Heart right ventricle (tissue), 16 donors: ENCODE results near the gene GTF2IRD1. TPM values are rescaled to one million over a fixed set of nuclear protein-coding genes. Genes with fewer than 3 reads are reported as not detected.

ENCODE experiments used
- ATAC-seq, 8 donors: fragments of 200-7000 bp; cut with Tn5 transposase; one replicate each; pipeline ENCODE4 v1.9.1; 2020; ENCODE audit warnings: mild to moderate bottlenecking in 8 of 8, moderate library complexity in 8 of 8, moderate number of reproducible peaks in 1 of 8
- DNase-seq, 2 donors: peaks; one replicate each; pipeline ENCODE4 v3.0.0-alpha.2; 2020
- H3K27ac ChIP-seq, 10 donors: fragments of 200-600 bp; sonication (generic) in 2 of 10; one replicate each; pipeline versions ENCODE4 v1.5.0 to v1.8.0; 2020 to 2022; ENCODE audit warnings: mild to moderate bottlenecking in 3 of 10
- H3K27me3 ChIP-seq, 7 donors: fragments of 200-600 bp; one replicate each; pipeline ENCODE4 v1.8.0; 2021 to 2022; ENCODE audit warnings: mild to moderate bottlenecking in 2 of 7
- H3K36me3 ChIP-seq, 9 donors: fragments of 200-600 bp; sonication (generic) in 1 of 9; one replicate each; pipeline versions ENCODE4 v1.5.0 to v1.8.0; 2020 to 2022; ENCODE audit warnings: mild to moderate bottlenecking in 2 of 9
- H3K4me1 ChIP-seq, 9 donors: fragments of 200-600 bp; sonication (generic) in 1 of 9; one replicate each; pipeline versions ENCODE4 v1.5.0 to v1.8.0; 2020 to 2022; ENCODE audit warnings: mild to moderate bottlenecking in 4 of 9
- H3K4me3 ChIP-seq, 10 donors: fragments of 200-600 bp; sonication (generic) in 2 of 10; one replicate each; pipeline versions ENCODE4 v1.5.0 to v1.8.0; 2020 to 2022; ENCODE audit warnings: mild to moderate bottlenecking in 7 of 10, moderate library complexity in 2 of 10
- H3K9me3 ChIP-seq, 11 donors: fragments of 200-600 bp in 10 of 11; sonication (generic) in 2 of 11; one replicate each; pipeline versions ENCODE4 v1.5.0 to v1.8.0; 2013 to 2022; ENCODE audit warnings: mild to moderate bottlenecking in 2 of 11, control low read depth in 1 of 11, moderate library complexity in 1 of 11
- WGBS, 2 donors: extraction: QIAGEN DNeasy Blood & Tissue Kit; methylation state at CpG; one replicate each; pipeline ENCODE4 v1.1.7; 2013; ENCODE audit warnings: inconsistent platforms in 1 of 2; 5-methylcytosine and 5-hydroxymethylcytosine counted together
- intact Hi-C, 10 donors: fragments of 100-400 bp; cut with DNase I; formaldehyde crosslinking; loops; one replicate each; pipeline versions ENCODE4 v1.11.1 to v1.14.2; 2022
- polyA plus RNA-seq, 2 donors: library from polyadenylated mRNA; stranded (reverse); fragments of 200-250 nt; gene quantifications; one replicate each; pipeline ENCODE4 v1.2.3, GENCODE V29; 2013
- total RNA-seq, 10 donors: library from RNA; stranded (reverse); fragmentation: NEBNext Ultra II Directional in 3 of 10; extraction: Animal tissue kit (Norgen Biotek cat#: 25700) in 3 of 10; gene quantifications; one replicate each; pipeline versions ENCODE4 v1.2.1 to v1.2.4, GENCODE V29; 2021 to 2023
- TF ChIP-seq, protein P1 (sequence below), 9 donors: fragments of 200-600 bp; sonication (generic) in 2 of 9; IDR thresholded peaks; one replicate each; pipeline versions ENCODE4 v1.5.0 to v1.8.0; 2021 to 2022; ENCODE audit warnings: antibody characterized with exemption in 9 of 9, mild to moderate bottlenecking in 5 of 9, moderate library complexity in 1 of 9
- donor health status: Arrhythmogenic right ventricular cardiomyopathy.
- donor health status: ischemic (EF 13 %, LVEDD 7.1; RV severe dilation, severe dysfunction).
- donor health status: healthy with polysubstance abuse.
- donor health status: DM: no; HTN: yes; CAD: no.
- donor health status: DM: no; HTN: no; CAD: no.
- donor health status: ischemic (EF 25% LVEDD 6.9; RV normal size, moderate dysfunction).
- donor health status: ischemic (EF 25% LVEDD 5.7; RV mildly dilated, moderate dysfunction).
- donor health status: healthy.
- donor health status: DM: yes; HTN: yes; CAD: no.
- donor health status: Ischemic cardiomyopathy.
- donor health status: ischemic (EF 35%, LVEDD 5.7; RV mildly dilated, moderate dysfunction).
- donor health status: nonischemic (EF 11% LVEDD 7.7; RV severe dilation, severe dysfunction).
- donor health status: DM: yes; HTN: yes; CAD: no.
- donor health status: PGD.
- donor health status: ischemic (EF 29% LVEDD 5.4; RV normal size, mild dysfunction).
- donor health status: nonischemic (EF 23%, LVEDD 6.1; RV moderate dilation, normal function).

Gene GTF2IRD1
- total and polyA plus RNA-seq, 12 donors = 11.7 to 36.6 (median 18.0) TPM

DNA sequence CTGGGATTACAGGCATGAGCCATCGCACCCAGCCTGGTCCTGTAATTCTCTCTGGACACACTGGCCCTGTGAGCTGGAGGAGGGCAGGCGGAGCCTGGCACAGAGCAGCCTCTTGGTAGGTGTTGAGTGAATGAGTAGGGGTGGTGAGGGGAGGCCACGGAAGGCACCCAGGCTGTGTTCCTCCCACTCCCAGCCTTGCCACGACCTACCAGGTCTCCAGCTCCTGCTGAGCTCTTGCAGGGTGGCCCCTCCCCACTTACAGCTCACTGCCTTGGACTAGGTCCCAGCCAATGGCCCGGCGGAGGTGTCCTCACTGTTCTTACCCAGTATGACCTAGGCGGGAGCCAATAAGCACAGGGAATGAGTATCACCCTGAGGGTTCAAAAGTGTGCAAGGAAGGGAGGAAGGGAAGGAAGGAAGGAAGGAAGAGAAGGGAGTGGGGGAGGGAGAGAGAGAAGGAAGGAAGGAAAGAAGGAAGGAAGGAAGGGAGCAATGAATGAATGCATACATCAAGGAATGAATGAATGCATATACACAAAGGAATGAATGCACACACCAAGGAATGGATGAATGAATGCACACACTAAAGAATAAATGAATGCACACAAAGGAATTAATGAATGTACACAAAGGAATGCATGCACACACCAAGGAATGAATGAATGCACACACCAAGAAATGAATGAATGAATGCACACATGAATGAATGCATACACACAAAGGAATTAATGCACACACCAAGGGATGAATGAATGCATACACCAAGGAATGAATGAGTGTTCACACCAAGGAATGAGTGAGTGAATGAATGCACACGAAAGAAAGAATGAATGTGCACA lies 45.5 kb downstream of the GTF2IRD1 start:
- intact Hi-C loops = loop anchor here in 1 of 10 donors (5.0 kb wide), 1 partner anchor 58 kb away; no protein-coding TSS in a partner anchor
- DNase-seq (peak; percentile 29 to 55), ATAC-seq (peak in 7 of 8 donors; percentile 27 to 81 (median 41))
- Histone ChIP-seq H3K36me3 (no peaks in the 10 kb centered on the region), H3K27me3 (no peaks in the 10 kb centered on the region), H3K27ac (no peak overlapping the region), H3K4me3 (no peak overlapping the region), H3K4me1 (peaks cover 0 to 42% (median 9%) of the 10 kb centered on the region in 9 donors), H3K9me3 (no peaks in the 10 kb centered on the region)
- WGBS, 2 donors = 47 to 66% methylated on average over 8 of the region's 8 CpGs
- TF ChIP-seq, protein P1, sequence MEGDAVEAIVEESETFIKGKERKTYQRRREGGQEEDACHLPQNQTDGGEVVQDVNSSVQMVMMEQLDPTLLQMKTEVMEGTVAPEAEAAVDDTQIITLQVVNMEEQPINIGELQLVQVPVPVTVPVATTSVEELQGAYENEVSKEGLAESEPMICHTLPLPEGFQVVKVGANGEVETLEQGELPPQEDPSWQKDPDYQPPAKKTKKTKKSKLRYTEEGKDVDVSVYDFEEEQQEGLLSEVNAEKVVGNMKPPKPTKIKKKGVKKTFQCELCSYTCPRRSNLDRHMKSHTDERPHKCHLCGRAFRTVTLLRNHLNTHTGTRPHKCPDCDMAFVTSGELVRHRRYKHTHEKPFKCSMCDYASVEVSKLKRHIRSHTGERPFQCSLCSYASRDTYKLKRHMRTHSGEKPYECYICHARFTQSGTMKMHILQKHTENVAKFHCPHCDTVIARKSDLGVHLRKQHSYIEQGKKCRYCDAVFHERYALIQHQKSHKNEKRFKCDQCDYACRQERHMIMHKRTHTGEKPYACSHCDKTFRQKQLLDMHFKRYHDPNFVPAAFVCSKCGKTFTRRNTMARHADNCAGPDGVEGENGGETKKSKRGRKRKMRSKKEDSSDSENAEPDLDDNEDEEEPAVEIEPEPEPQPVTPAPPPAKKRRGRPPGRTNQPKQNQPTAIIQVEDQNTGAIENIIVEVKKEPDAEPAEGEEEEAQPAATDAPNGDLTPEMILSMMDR (IDR thresholded peaks at IDR 0.05) = no peak

- Histone ChIP-seq H3K4me3 (no peak overlapping the region), H3K9me3 (no peaks in the 10 kb centered on the region), H3K27me3 (no peaks in the 10 kb centered on the region), H3K36me3 (no peaks in the 10 kb centered on the region), H3K4me1 (peaks cover 0 to 42% (median 8%) of the 10 kb centered on the region in 9 donors), H3K27ac (peak overlapping the region in 1 of 10 donors; percentile 74)
- intact Hi-C loops = loop anchor here in 1 of 10 donors (5.0 kb wide), 1 partner anchor 57 kb away; no protein-coding TSS in a partner anchor
- TF ChIP-seq, protein P1 (IDR thresholded peaks at IDR 0.05) = no peak
- DNase-seq (no peak), ATAC-seq (no peak)
- 71 to 75% methylated on average over 9 of the region's 9 CpGs for WGBS, 2 donors
These were observed 46.2 kb downstream of the GTF2IRD1 start for GRCh38 chr7:74499835-74500388.

- ATAC-seq (peak; percentile 60 to 91 (median 79)), DNase-seq (peak; percentile 67 to 68)
- Histone ChIP-seq H3K27ac (peak overlapping the region in 8 of 10 donors; percentile 53 to 82 (median 72)), H3K4me1 (peaks cover 0 to 29% (median 3%) of the 10 kb centered on the region in 9 donors), H3K9me3 (no peaks in the 10 kb centered on the region), H3K4me3 (peak overlapping the region in 3 of 10 donors; percentile 17 to 29 (median 24)), H3K36me3 (no peaks in the 10 kb centered on the region), H3K27me3 (no peaks in the 10 kb centered on the region)
- 61 to 64% methylated on average over 10 of the region's 10 CpGs for WGBS, 2 donors
- intact Hi-C loops = loop anchor here in 1 of 10 donors (1.0 kb wide), 1 partner anchor 19 kb away; no protein-coding TSS in a partner anchor
- TF ChIP-seq, protein P1 (IDR thresholded peaks at IDR 0.05) = no peak
These were observed 47.6 kb downstream of the GTF2IRD1 start for GRCh38 chr7:74501298-74501697.

- Histone ChIP-seq H3K27ac (peak overlapping the region in 7 of 10 donors; percentile 10 to 82 (median 70)), H3K9me3 (no peaks in the 10 kb centered on the region), H3K4me3 (no peak overlapping the region), H3K27me3 (no peaks in the 10 kb centered on the region), H3K4me1 (peaks cover 0 to 29% (median 3%) of the 10 kb centered on the region in 9 donors), H3K36me3 (no peaks in the 10 kb centered on the region)
- TF ChIP-seq, protein P1 (IDR thresholded peaks at IDR 0.05) = no peak
- DNase-seq = peak; percentile 50 to 64
- intact Hi-C loops = no loop called here
- ATAC-seq = peak; percentile 31 to 75 (median 58)
- 65 to 77% methylated on average over 14 of the region's 14 CpGs for WGBS, 2 donors
These were observed 48.6 kb downstream of the GTF2IRD1 start for GRCh38 chr7:74502216-74502891.
